Pancreas (tissue), 10 donors: ENCODE measurements around the gene STARD8. TPM values are rescaled to one million over a fixed set of nuclear protein-coding genes. Genes with fewer than 3 reads are reported as not detected.

Experiments used
- ATAC-seq, 4 donors: fragments of 200-7000 bp; cut with Tn5 transposase; one replicate each; pipeline versions ENCODE4 v1.8.0 to v1.9.1; 2020; ENCODE audit warnings: mild to moderate bottlenecking in 4 of 4, moderate library complexity in 4 of 4
- DNase-seq, 6 donors: peaks; one replicate each; pipeline ENCODE4 v3.0.0-alpha.2; 2020
- FAIRE-seq: peaks from 2 replicates; lab custom pipeline; 2012; peaks lifted over from hg19 to GRCh38; lab: Jason Lieb, UNC
- H3K27ac ChIP-seq, 4 donors: fragments of 200-600 bp; sonication (generic); 1 replicate in 3 of 4; 2 replicates in 1 of 4; pipeline versions ENCODE4 v1.5.0 to v1.8.0; 2020
- H3K27me3 ChIP-seq, 4 donors: fragments of 200-600 bp; one replicate each; pipeline ENCODE4 v1.8.0; 2021
- H3K36me3 ChIP-seq, 3 donors: fragments of 200-600 bp; sonication (generic) in 1 of 3; one replicate each; pipeline versions ENCODE4 v1.5.0 to v1.8.0; 2020 to 2021
- H3K4me1 ChIP-seq, 3 donors: fragments of 200-600 bp; one replicate each; pipeline ENCODE4 v1.8.0; 2021
- H3K4me3 ChIP-seq, 4 donors: fragments of 200-600 bp; sonication (generic) in 2 of 4; one replicate each; pipeline versions ENCODE4 v1.5.0 to v1.8.0; 2020 to 2021
- H3K9me3 ChIP-seq, 4 donors: fragments of 200-600 bp; one replicate each; pipeline ENCODE4 v1.8.0; 2021
- CTCF ChIP-seq, 4 donors: fragments of 200-600 bp; sonication (generic) in 3 of 4; IDR thresholded peaks; one replicate each; pipeline versions ENCODE4 v1.5.0 to v1.8.0; 2021; ENCODE audit warnings: antibody characterized with exemption in 4 of 4
- WGBS, 2 donors: extraction: QIAGEN DNeasy Blood & Tissue Kit; methylation state at CpG; one replicate each; pipeline ENCODE4 v1.1.7; 2013; 5-methylcytosine and 5-hydroxymethylcytosine counted together
- intact Hi-C, 3 donors: fragments of 100-400 bp; cut with DNase I; formaldehyde crosslinking; loops; one replicate each; pipeline versions ENCODE4 v1.11.1 to v1.14.2; 2022
- polyA plus RNA-seq, 2 donors: library from polyadenylated mRNA; stranded (reverse); fragments of 200-250 nt; gene quantifications; one replicate each; pipeline ENCODE4 v1.2.3, GENCODE V29; 2013
- total RNA-seq, 6 donors: library from RNA; stranded (reverse); fragmentation: NEBNext Ultra II Directional in 4 of 6; extraction: Animal tissue kit (Norgen Biotek cat#: 25700) in 4 of 6; gene quantifications; one replicate each; pipeline versions ENCODE4 v1.2.1 to v1.2.4, GENCODE V29; 2021 to 2023
- donor health status: healthy with polysubstance abuse.
- donor health status: DM: no; HTN: no; CAD: no; lungs with moderate emphysema.
- donor health status: DM: no; HTN: no; CAD: no.
- donor health status: control.
- donor health status: control.
- donor health status: Bipolar disorder and iron deficiency.
- donor health status: DM: yes; HTN: yes; CAD: no.
- donor health status: DM: no; HTN: no; CAD: no.
- donor health status: DM: no; HTN: no; CAD: no.
- donor health status: DM: yes; HTN: yes; CAD: no.

Gene STARD8
- total and polyA plus RNA-seq, 8 donors: 2.3 to 3.7 (median 2.9) TPM

- ATAC-seq (no peak), DNase-seq (no peak), FAIRE-seq (no peak)
- Histone ChIP-seq H3K27me3 (peaks cover 0 to 13% (median 0%) of the 10 kb centered on the region in 4 donors), H3K27ac (no peak overlapping the region), H3K4me3 (no peak overlapping the region), H3K9me3 (no peaks in the 10 kb centered on the region), H3K4me1 (no peaks in the 10 kb centered on the region), H3K36me3 (no peaks in the 10 kb centered on the region)
- TF ChIP-seq CTCF (IDR thresholded peaks at IDR 0.05): no peak
- 79 to 86% methylated on average over 3 of the region's 3 CpGs for WGBS, 2 donors
- intact Hi-C loops: no loop called here
These were observed 35.3 kb downstream of the STARD8 start for GRCh38 chrX:68682790-68683189.

DNA sequence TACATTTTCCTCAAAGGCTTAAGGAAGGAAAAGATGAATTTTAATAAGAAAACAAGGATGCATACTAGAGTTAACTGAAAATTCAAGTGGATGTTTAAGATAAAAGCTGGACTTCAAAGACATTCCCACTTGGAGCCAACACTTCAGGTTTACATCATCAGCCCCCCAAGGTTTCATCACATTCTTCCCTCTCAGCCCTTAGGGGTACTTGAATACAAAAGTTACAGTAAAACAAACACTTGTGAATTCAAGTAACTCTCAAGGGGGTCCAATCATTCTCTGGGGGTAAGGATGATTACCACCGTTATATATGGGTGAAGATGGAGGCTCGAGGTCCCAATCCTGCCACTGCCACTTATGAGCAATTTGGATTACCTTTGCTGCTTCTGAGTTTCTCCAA lies 36.1 kb downstream of the STARD8 start:
- H3K27ac ChIP-seq: no peak overlapping the region
- DNase-seq (no peak), ATAC-seq (no peak), FAIRE-seq (no peak)
- no peaks in the 10 kb centered on the region for H3K36me3 ChIP-seq
- TF ChIP-seq CTCF (IDR thresholded peaks at IDR 0.05): no peak
- intact Hi-C loops: no loop called here
- H3K4me1 ChIP-seq: no peaks in the 10 kb centered on the region
- H3K4me3 ChIP-seq: no peak overlapping the region
- peaks cover 0 to 13% (median 0%) of the 10 kb centered on the region in 4 donors for H3K27me3 ChIP-seq
- 90 to 97% methylated on average over 2 of the region's 2 CpGs for WGBS, 2 donors
- H3K9me3 ChIP-seq: no peaks in the 10 kb centered on the region

GRCh38 chrX:68684291-68684918 lies 36.9 kb downstream of the STARD8 start:
- peak in 3 of 4 donors; percentile 24 to 59 (median 31) for ATAC-seq
- no peak for FAIRE-seq
- H3K4me1 ChIP-seq: no peaks in the 10 kb centered on the region
- no peaks in the 10 kb centered on the region for H3K36me3 ChIP-seq
- no peak overlapping the region for H3K4me3 ChIP-seq
- DNase-seq: peak in 1 of 6 donors; percentile 33
- peaks cover 0 to 13% (median 0%) of the 10 kb centered on the region in 4 donors for H3K27me3 ChIP-seq
- TF ChIP-seq CTCF (IDR thresholded peaks at IDR 0.05): no peak
- WGBS, 2 donors: 50 to 70% methylated on average over 15 of the region's 15 CpGs
- H3K27ac ChIP-seq: no peak overlapping the region
- intact Hi-C loops: no loop called here
- no peaks in the 10 kb centered on the region for H3K9me3 ChIP-seq

GRCh38 chrX:68684919-68685304 lies 37.4 kb downstream of the STARD8 start:
- WGBS, 2 donors: 56 to 72% methylated on average over 2 of the region's 2 CpGs
- Histone ChIP-seq H3K9me3 (no peaks in the 10 kb centered on the region), H3K4me1 (no peaks in the 10 kb centered on the region), H3K4me3 (no peak overlapping the region), H3K36me3 (no peaks in the 10 kb centered on the region), H3K27ac (no peak overlapping the region), H3K27me3 (peaks cover 0 to 13% (median 0%) of the 10 kb centered on the region in 4 donors)
- intact Hi-C loops: no loop called here
- FAIRE-seq: no peak
- ATAC-seq: no peak
- no peak for DNase-seq
- TF ChIP-seq CTCF (IDR thresholded peaks at IDR 0.05): no peak

- no peak for TF ChIP-seq CTCF (IDR thresholded peaks at IDR 0.05)
- WGBS, 2 donors: 70 to 73% methylated on average over 5 of the region's 5 CpGs
- peaks cover 0 to 13% (median 0%) of the 10 kb centered on the region in 4 donors for H3K27me3 ChIP-seq
- no peak for FAIRE-seq
- intact Hi-C loops: no loop called here
- no peaks in the 10 kb centered on the region for H3K4me1 ChIP-seq
- peak in 3 of 4 donors; percentile 35 to 59 (median 42) for ATAC-seq
- no peaks in the 10 kb centered on the region for H3K36me3 ChIP-seq
- no peak overlapping the region for H3K27ac ChIP-seq
- H3K9me3 ChIP-seq: no peaks in the 10 kb centered on the region
- no peak for DNase-seq
- no peak overlapping the region for H3K4me3 ChIP-seq
These were observed 38.2 kb downstream of the STARD8 start for GRCh38 chrX:68685685-68686084.
